AG10803 (cell line): Measurements from ENCODE around the gene HYCC2.

Experiments
- DNase-seq: peaks from one replicate; pipeline ENCODE4 v3.0.0; 2010; ENCODE audit warnings: low read depth
- H3K4me3 ChIP-seq: 2 replicates; pipeline ENCODE4 v1.5.1; 2011; ENCODE audit warnings: mild to moderate bottlenecking, low read length, control low read depth
- TF ChIP-seq, protein P1 (sequence below): conservative IDR thresholded peaks from 2 replicates; pipeline ENCODE4 v1.5.1; 2011; ENCODE audit warnings: mild to moderate bottlenecking, low read length, control low read depth, inconsistent platforms

Gene HYCC2

DNA sequence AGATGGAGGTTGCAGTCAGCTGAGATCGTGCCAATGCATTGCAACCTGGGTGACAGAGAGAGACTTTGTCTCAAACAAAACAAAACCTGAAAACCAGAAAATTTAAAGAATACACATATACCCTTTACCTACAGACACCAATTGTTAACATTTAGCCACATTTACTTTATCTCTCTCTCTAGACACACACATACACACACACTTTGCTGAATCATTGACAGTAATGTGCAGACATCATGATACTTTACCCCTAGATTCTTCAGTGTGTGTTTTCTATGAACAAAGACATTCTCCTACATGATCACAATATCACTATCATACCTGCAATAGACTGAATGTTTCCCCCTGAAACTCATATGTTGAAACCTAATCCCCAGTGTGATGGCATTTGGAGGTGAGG, 34.3 kb upstream of the HYCC2 start:
- DNase-seq: no peak
- H3K4me3 ChIP-seq: no peak overlapping the region
- TF ChIP-seq, protein P1, sequence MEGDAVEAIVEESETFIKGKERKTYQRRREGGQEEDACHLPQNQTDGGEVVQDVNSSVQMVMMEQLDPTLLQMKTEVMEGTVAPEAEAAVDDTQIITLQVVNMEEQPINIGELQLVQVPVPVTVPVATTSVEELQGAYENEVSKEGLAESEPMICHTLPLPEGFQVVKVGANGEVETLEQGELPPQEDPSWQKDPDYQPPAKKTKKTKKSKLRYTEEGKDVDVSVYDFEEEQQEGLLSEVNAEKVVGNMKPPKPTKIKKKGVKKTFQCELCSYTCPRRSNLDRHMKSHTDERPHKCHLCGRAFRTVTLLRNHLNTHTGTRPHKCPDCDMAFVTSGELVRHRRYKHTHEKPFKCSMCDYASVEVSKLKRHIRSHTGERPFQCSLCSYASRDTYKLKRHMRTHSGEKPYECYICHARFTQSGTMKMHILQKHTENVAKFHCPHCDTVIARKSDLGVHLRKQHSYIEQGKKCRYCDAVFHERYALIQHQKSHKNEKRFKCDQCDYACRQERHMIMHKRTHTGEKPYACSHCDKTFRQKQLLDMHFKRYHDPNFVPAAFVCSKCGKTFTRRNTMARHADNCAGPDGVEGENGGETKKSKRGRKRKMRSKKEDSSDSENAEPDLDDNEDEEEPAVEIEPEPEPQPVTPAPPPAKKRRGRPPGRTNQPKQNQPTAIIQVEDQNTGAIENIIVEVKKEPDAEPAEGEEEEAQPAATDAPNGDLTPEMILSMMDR: no peak

DNA sequence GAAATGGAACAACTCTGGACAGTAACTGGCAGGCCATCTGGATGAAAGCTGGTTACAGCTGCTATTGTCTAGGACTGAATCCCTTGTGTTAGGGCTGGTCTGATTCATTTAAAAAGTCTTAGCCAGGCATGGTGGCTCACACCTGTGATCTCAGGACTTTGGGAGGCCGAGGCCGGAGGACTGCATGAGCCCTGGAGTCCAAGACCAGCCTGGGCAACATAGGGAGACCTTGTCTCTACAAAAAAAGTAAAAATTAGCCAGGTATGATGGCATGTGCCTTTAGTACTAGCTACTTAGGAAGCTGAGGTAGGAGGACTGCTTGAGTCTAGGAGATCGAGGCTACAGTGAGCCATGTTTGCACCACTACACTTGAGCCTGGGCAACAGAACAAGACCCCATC, 29.0 kb upstream of the HYCC2 start:
- no peak for DNase-seq
- H3K4me3 ChIP-seq: no peak overlapping the region
- TF ChIP-seq, protein P1: no peak

DNA sequence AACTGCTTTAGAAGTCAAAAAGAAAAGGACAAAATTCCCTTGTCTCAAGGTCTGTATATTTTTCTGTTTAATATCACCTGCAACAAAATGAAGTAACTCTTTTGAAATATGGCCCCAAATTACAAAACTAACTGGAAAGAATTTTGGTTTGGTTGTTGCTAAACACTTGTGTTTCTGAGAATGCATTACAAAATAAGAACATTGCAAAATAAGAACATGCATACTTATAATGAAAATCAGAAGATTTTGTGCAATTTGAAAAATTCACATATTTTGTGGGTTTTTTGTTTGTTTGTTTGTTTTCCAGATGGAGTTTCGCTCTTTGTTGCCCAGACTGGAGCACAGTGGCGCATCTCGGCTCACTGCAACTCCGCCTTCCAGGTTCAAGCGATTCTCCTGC, 22.1 kb upstream of the HYCC2 start:
- TF ChIP-seq, protein P1: no peak
- DNase-seq: peak; percentile 74
- H3K4me3 ChIP-seq: no peak overlapping the region

DNA sequence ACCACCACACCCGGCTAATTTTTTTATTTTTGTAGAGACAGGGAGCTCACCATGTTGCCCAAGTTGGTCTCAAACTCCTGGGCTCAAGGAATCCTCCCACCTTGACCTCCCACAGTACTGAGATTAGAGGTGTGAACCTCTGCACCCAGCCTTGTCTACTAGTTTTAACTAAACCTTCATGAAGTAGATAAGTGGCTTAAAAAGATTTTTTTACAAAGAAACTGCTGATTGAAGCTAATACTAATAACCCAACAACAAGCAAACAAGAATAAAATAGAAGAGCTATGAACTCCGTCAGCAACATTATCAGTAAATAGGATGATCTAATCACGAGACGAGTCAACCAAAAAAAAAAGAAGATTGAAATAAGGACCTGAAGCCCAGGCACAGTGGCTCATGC, 19.1 kb upstream of the HYCC2 start:
- no peak for DNase-seq
- no peak overlapping the region for H3K4me3 ChIP-seq
- TF ChIP-seq, protein P1: no peak

DNA sequence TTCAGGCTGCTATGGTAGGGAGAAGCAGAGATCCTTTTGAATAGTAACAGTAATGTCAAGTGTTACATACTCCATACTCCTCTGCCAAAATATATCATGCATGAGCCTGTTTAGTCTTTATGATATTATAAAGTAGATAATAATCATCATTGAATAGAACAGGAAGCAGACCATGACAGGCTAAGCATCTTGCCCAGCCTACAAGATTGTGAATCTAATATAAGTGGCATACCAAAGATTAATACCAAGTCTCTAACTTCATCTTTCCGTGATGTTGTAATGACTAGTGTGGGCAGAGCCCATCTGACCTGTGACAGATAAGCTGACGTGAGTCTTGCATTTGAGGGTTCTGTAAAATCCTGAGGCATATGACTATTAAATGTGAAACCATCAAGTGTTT, 13.4 kb upstream of the HYCC2 start:
- no peak for DNase-seq
- TF ChIP-seq, protein P1: no peak

DNA sequence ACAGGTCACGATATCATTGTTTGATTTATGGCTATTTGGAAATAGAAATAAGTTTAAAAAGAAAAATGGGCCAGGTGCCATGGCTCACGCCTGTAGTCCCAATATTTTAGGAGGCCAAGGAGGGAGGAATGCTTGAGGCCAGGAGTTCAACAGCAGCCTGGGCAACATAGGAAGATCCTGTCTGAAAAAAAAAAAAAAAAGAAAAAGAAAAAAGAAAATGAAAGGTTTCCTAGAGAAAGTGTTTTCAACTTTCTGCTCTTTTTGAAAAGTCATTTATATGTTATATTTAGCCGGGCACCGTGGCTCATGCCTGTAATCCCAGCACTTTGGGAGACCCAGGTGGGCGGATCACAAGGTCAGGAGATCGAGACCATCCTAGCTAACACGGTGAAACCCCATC, 3.5 kb upstream of the HYCC2 start:
- TF ChIP-seq, protein P1: no peak
- no peak overlapping the region for H3K4me3 ChIP-seq
- no peak for DNase-seq

More for the DNA sequence above, 13.4 kb upstream of the HYCC2 start:
- no peak overlapping the region for H3K4me3 ChIP-seq

DNA sequence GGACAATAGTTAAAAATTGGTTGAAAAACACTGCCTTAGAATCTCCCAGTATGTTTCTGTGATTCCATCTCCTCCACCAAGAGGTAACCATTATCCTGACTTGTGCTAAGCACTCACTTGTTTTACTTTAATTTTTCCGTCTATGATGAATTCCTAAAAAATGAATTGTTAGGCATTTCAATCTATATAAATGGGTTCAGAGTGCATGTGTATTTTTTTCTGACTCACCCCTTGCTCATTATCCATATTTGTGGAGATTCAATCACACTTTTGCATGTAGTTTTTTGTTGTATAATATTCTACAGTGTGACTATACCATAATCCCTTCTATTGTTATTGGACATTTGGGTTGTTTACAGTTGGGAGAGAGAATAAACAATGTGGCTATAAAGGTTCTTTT, 1.6 kb upstream of the HYCC2 start:
- DNase-seq: no peak
- TF ChIP-seq, protein P1: no peak
- H3K4me3 ChIP-seq: no peak overlapping the region
